ENCODE results near the gene URAD. TPM values are rescaled to one million over a fixed set of nuclear protein-coding genes. Genes with fewer than 3 reads are reported as not detected.
"Not testable (repeated sequence)": the region's sequence is repeated elsewhere in the genome, so short reads cannot be mapped to it uniquely, and the experiment has no call there.

URAD gene, protein sequence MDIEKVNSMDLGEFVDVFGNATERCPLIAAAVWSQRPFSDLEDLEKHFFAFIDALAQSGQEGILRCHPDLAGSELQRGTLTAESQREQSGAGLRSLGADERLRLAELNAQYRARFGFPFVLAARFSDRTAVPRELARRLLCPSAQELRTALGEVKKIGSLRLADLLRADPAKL
- total RNA-seq: not detected

DNA sequence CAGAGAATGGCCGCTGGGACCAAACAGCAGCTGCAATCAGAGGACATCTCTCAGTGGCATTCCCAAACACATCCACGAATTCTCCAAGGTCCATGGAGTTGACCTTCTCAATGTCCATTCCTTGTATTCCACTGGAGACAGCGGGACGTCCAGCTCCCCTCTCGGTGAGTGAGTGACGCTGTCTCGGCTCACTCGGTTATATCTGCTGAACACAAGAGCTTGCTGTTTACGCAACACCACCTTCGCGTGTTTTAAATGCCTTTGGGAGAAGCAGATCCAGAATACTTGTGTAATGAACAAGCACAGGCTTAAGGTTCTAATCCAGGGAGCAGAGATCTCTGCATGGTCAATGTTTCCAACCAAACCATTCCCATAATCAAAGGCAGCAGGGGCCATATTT lies at the start of gene URAD:
URAD (minus strand) TSS at position 174 of the 400 bp plus-strand sequence; CDS start at position 118, 56 bp downstream.
- Histone ChIP-seq H3K4me3 (no peak within 1 kb of the TSS), H3K4me1 (no peaks in the 10 kb centered on the region), H3K27me3 (peaks cover 0 to 62% (median under 1%) of the 10 kb centered on the region in 4 donors), H3K36me3 (no peaks in the 10 kb centered on the region), H3K27ac (replicated peaks in 1 of 4) (no peak within 1 kb of the TSS), H3K9me3 (no peaks in the 10 kb centered on the region)
- intact Hi-C loops (cut with DNase I): loop anchor here (10.0 kb wide), 1 partner anchor 454 kb away; no protein-coding TSS in a partner anchor
- no peak for DNase-seq (ENCODE audit: extremely low spot score)
- 71% methylated on average over 11 of the region's 11 CpGs for whole genome bisulfite sequencing
- TF ChIP-seq POLR2A (IDR thresholded peaks at IDR 0.05; ENCODE audit: low read depth) (no peak), EP300 (IDR thresholded peaks at IDR 0.05) (no peak), POLR2AphosphoS5 (IDR thresholded peaks at IDR 0.05) (no peak)
- TF ChIP-seq, protein P1, sequence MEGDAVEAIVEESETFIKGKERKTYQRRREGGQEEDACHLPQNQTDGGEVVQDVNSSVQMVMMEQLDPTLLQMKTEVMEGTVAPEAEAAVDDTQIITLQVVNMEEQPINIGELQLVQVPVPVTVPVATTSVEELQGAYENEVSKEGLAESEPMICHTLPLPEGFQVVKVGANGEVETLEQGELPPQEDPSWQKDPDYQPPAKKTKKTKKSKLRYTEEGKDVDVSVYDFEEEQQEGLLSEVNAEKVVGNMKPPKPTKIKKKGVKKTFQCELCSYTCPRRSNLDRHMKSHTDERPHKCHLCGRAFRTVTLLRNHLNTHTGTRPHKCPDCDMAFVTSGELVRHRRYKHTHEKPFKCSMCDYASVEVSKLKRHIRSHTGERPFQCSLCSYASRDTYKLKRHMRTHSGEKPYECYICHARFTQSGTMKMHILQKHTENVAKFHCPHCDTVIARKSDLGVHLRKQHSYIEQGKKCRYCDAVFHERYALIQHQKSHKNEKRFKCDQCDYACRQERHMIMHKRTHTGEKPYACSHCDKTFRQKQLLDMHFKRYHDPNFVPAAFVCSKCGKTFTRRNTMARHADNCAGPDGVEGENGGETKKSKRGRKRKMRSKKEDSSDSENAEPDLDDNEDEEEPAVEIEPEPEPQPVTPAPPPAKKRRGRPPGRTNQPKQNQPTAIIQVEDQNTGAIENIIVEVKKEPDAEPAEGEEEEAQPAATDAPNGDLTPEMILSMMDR (IDR thresholded peaks at IDR 0.05): no peak

DNA sequence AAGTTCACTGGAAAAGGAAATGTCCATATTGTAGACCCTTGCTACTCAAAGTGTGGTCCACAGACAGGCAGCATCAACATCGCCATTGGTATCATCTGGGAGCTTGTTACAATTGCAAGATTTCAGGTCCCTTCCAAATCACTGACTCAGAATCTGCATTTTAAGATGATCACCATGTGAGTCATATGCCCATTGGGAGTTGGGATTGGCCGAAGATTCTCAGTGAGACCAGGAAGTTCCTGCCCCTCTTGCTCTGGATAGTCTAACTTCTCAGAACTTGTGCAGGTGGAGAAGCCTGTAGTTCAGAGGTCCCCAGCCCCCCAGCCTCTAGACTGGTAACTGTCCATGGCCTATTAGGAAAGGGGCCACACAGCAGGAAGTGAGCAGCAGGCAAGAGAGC lies 48.9 kb upstream of the URAD start:
- Histone ChIP-seq H3K9me3 (no peaks in the 10 kb centered on the region), H3K27ac (replicated peaks in 1 of 4) (no peak overlapping the region), H3K4me1 (peaks cover 0 to 12% (median 3%) of the 10 kb centered on the region in 4 donors), H3K36me3 (no peaks in the 10 kb centered on the region), H3K27me3 (no peaks in the 10 kb centered on the region), H3K4me3 (no peak overlapping the region)
- TF ChIP-seq POLR2A (IDR thresholded peaks at IDR 0.05; ENCODE audit: low read depth): no peak
- TF ChIP-seq, protein P1 (IDR thresholded peaks at IDR 0.05): no peak
- TF ChIP-seq EP300 (IDR thresholded peaks at IDR 0.05): no peak
- no peak for TF ChIP-seq POLR2AphosphoS5 (IDR thresholded peaks at IDR 0.05)
- WGBS: 45% methylated on average over 2 of the region's 2 CpGs
- no peak for DNase-seq (ENCODE audit: extremely low spot score)
- intact Hi-C loops (cut with DNase I): no loop called here

DNA sequence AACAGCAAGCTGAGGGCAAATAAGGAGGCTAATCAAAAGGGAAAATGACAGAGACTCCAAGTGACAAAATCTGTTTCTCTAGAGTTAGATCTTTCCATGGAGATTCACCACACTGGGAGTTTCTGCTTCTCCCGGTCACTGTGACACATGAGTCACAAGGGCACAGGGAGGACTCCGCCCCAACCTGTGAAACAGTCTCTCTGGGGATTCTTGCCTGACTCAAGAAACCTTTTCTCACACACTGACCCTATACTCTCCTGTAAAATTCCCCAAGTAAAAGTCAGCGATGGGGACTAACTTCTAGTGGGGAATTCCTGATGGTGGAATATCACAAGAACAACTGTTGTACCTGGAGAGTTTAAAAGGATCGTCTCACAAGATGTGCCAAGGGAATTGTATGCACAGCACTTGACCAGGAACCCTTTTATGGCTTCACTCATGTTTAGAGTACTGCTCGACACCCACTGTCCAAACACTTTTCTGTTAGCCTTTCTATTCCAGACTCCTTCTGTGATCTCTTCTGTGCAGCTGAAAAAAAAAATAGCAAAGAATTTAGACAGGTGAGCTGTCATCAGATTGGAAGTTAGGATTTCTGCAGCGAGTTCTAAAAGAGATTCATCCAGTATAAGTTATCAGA lies 46.8 kb upstream of the URAD start:
- intact Hi-C loops (cut with DNase I): no loop called here
- H3K4me3 ChIP-seq: no peak overlapping the region
- H3K27me3 ChIP-seq: peaks cover 0 to 4% (median 0%) of the 10 kb centered on the region in 4 donors
- WGBS: 63% methylated on average over 6 of the region's 6 CpGs
- H3K36me3 ChIP-seq: no peaks in the 10 kb centered on the region
- H3K9me3 ChIP-seq: no peaks in the 10 kb centered on the region
- no peak overlapping the region for H3K27ac ChIP-seq (replicated peaks in 1 of 4)
- TF ChIP-seq EP300 (IDR thresholded peaks at IDR 0.05): no peak
- TF ChIP-seq POLR2AphosphoS5 (IDR thresholded peaks at IDR 0.05): no peak
- TF ChIP-seq, protein P1 (IDR thresholded peaks at IDR 0.05): no peak
- TF ChIP-seq POLR2A (IDR thresholded peaks at IDR 0.05; ENCODE audit: low read depth): no peak
- DNase-seq (ENCODE audit: extremely low spot score): no peak
- no peaks in the 10 kb centered on the region for H3K4me1 ChIP-seq

DNA sequence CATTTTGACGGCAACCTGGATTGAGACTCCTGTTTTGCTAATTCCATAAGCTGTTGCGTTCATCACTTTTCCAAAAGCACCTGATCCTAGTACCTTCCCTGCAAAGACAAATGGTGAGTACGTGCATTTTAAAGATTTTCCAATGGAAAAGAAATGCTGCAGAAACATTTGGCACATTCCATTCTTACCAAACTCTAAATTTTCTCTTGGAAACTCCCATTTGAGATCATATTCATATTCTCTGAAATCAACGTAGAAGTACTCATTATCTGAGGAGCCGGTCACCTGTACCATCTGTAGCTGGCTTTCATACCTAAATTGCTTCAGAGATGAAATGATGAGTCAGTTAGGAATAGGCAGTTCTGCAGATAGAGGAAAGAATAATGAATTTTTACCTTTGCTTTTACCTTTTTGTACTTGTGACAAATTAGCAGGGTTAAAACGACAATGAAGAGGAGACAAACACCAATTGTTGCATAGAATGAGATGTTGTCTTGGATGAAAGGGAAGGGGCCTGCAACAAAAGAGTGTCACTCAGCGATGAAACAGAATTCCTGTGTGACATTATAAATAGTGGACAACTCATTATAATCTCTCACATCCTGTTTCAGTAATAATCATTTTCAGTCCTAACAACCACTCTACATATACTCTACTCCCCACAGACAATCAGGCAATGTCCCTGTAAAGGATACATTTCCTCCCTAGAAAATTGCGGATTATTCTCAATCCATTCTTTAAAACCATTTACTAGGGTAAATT lies 45.6 kb upstream of the URAD start:
- H3K9me3 ChIP-seq: no peaks in the 10 kb centered on the region
- no peaks in the 10 kb centered on the region for H3K4me1 ChIP-seq
- WGBS: 91% methylated on average over 8 of the region's 8 CpGs
- TF ChIP-seq POLR2AphosphoS5 (IDR thresholded peaks at IDR 0.05): no peak
- TF ChIP-seq, protein P1 (IDR thresholded peaks at IDR 0.05): no peak
- no peak for TF ChIP-seq POLR2A (IDR thresholded peaks at IDR 0.05; ENCODE audit: low read depth)
- no peak for TF ChIP-seq EP300 (IDR thresholded peaks at IDR 0.05)
- H3K4me3 ChIP-seq: no peak overlapping the region
- H3K27me3 ChIP-seq: peaks cover 0 to 4% (median 0%) of the 10 kb centered on the region in 4 donors
- intact Hi-C loops (cut with DNase I): no loop called here
- H3K27ac ChIP-seq (replicated peaks in 1 of 4): no peak overlapping the region
- H3K36me3 ChIP-seq: no peaks in the 10 kb centered on the region
- no peak for DNase-seq (ENCODE audit: extremely low spot score)

DNA sequence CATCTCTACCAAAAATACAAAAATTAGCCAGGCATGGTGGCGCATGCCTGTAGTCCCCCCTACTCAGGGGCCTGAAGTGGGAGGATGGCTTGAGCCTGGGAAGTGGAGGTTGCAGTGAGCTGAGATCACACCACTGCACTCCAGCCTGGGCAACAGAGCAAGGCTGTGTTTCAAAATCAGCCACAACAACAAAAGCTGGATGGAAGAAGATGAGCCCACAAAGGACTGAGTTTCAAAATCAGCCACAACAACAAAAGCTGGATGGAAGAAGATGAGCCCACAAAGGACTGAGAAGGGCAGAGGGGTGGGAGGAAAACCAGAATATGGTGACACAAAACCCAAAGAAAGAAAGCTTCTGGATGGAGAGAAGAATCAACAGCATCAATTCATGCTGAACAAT lies 43.9 kb upstream of the URAD start:
- intact Hi-C loops (cut with DNase I); DNase-seq (ENCODE audit: extremely low spot score); H3K4me1 ChIP-seq; H3K4me3 ChIP-seq; H3K36me3 ChIP-seq; H3K27ac ChIP-seq (replicated peaks in 1 of 4); H3K27me3 ChIP-seq; H3K9me3 ChIP-seq: not testable (repeated sequence)
- WGBS: 92% methylated on average over 1 of the region's 1 CpG
